Sigmoid colon (tissue), 7 donors: ENCODE results near the gene SETD3. TPM values are rescaled to one million over a fixed set of nuclear protein-coding genes. Genes with fewer than 3 reads are reported as not detected.

Experiments
- DNase-seq: peaks from one replicate; pipeline ENCODE4 v3.0.0-alpha.2; 2019
- H3K27ac ChIP-seq, 4 donors: fragments of 200-600 bp; sonication (generic); one replicate each; pipeline ENCODE4 v1.5.1; 2016 to 2019; ENCODE audit warnings: mild to moderate bottlenecking in 1 of 4
- H3K27me3 ChIP-seq, 3 donors: fragments of 200-600 bp; sonication (generic); one replicate each; pipeline ENCODE4 v1.5.1; 2019; ENCODE audit warnings: mild to moderate bottlenecking in 1 of 3
- H3K36me3 ChIP-seq, 4 donors: fragments of 200-600 bp; sonication (generic); one replicate each; pipeline ENCODE4 v1.5.1; 2016 to 2019
- H3K4me1 ChIP-seq, 4 donors: fragments of 200-600 bp; sonication (generic); one replicate each; pipeline ENCODE4 v1.5.1; 2017 to 2019
- H3K4me3 ChIP-seq, 4 donors: fragments of 200-600 bp; sonication (generic); one replicate each; pipeline ENCODE4 v1.5.1; 2017 to 2019; ENCODE audit warnings: mild to moderate bottlenecking in 2 of 4, moderate library complexity in 1 of 4
- H3K9me3 ChIP-seq, 4 donors: fragments of 200-600 bp in 3 of 4; sonication (generic) in 3 of 4; one replicate each; pipeline versions ENCODE4 v1.5.1 to v1.6.1; 2013 to 2019
- CTCF ChIP-seq, 4 experiments: fragments of 450-650 bp in 3 of 4; fragments of 200-600 bp in 1 of 4; IDR thresholded peaks; one replicate each; pipeline ENCODE4 v1.5.1; 2016 to 2019; ENCODE audit warnings: antibody characterized with exemption in 4 of 4, mild to moderate bottlenecking in 3 of 4, moderate library complexity in 2 of 4
- EP300 ChIP-seq, 4 donors: sonication (generic); formaldehyde crosslinking; IDR thresholded peaks; one replicate each; pipeline ENCODE4 v1.6.1; 2017; ENCODE audit warnings: antibody characterized with exemption in 4 of 4
- POLR2A ChIP-seq, 2 donors: fragments of 450-650 bp; IDR thresholded peaks; one replicate each; pipeline ENCODE4 v1.6.1; 2016; ENCODE audit warnings: antibody characterized with exemption in 2 of 2, mild to moderate bottlenecking in 2 of 2, moderate library complexity in 2 of 2
- POLR2AphosphoS5 ChIP-seq, 4 donors: sonication (generic); formaldehyde crosslinking; IDR thresholded peaks; one replicate each; pipeline ENCODE4 v1.6.1; 2017; ENCODE audit warnings: antibody characterized with exemption in 4 of 4
- WGBS, 2 donors: extraction: QIAGEN DNeasy Blood & Tissue Kit; methylation state at CpG; one replicate each; pipeline ENCODE4 v1.1.7; 2013; 5-methylcytosine and 5-hydroxymethylcytosine counted together
- intact Hi-C: fragments of 100-400 bp; cut with DNase I; formaldehyde crosslinking; loops from one replicate; pipeline ENCODE4 v1.15.1; 2023
- polyA plus RNA-seq, 3 donors: library from polyadenylated mRNA; stranded (reverse); fragments of 200-250 nt; gene quantifications; one replicate each; pipeline ENCODE4 v1.2.3, GENCODE V29; 2013
- total RNA-seq, 4 donors: library from RNA; depleted of rRNA; stranded (reverse); fragments of >200 nt; gene quantifications; one replicate each; pipeline ENCODE4 v1.1.0, GENCODE V29; 2016
- donor health status: healthy with polysubstance abuse.
- donor health status: Bipolar disorder and iron deficiency.
- donor health status: healthy.

The SETD3 gene
- total and polyA plus RNA-seq, 7 donors: 34.6 to 164 (median 130) TPM

GRCh38 chr14:99383472-99384449 is 96.9 kb downstream of the SETD3 start:
- H3K4me3 ChIP-seq: no peak overlapping the region
- intact Hi-C loops: no loop called here
- H3K27ac ChIP-seq: no peak overlapping the region
- H3K36me3 ChIP-seq: no peaks in the 10 kb centered on the region
- no peaks in the 10 kb centered on the region for H3K9me3 ChIP-seq
- peaks cover 0 to 62% (median 13%) of the 10 kb centered on the region in 3 donors for H3K27me3 ChIP-seq
- no peak for DNase-seq
- no peaks in the 10 kb centered on the region for H3K4me1 ChIP-seq
- 87 to 88% methylated on average over 36 of the region's 36 CpGs for WGBS, 2 donors
- no peak for TF ChIP-seq POLR2AphosphoS5 (IDR thresholded peaks at IDR 0.05)
- no peak for TF ChIP-seq CTCF (IDR thresholded peaks at IDR 0.05)
- no peak for TF ChIP-seq POLR2A (IDR thresholded peaks at IDR 0.05)
- no peak for TF ChIP-seq EP300 (IDR thresholded peaks at IDR 0.05)

- no peak overlapping the region for H3K27ac ChIP-seq
- TF ChIP-seq POLR2AphosphoS5 (IDR thresholded peaks at IDR 0.05): no peak
- no peak for TF ChIP-seq CTCF (IDR thresholded peaks at IDR 0.05)
- no peak for TF ChIP-seq POLR2A (IDR thresholded peaks at IDR 0.05)
- no peak for TF ChIP-seq EP300 (IDR thresholded peaks at IDR 0.05)
- H3K27me3 ChIP-seq: peaks cover 0 to 62% (median 13%) of the 10 kb centered on the region in 3 donors
- 88% methylated on average over 18 of the region's 18 CpGs for WGBS, 2 donors
- H3K9me3 ChIP-seq: no peaks in the 10 kb centered on the region
- H3K36me3 ChIP-seq: no peaks in the 10 kb centered on the region
- intact Hi-C loops: no loop called here
- no peaks in the 10 kb centered on the region for H3K4me1 ChIP-seq
- H3K4me3 ChIP-seq: no peak overlapping the region
- no peak for DNase-seq
These were observed 97.7 kb downstream of the SETD3 start for GRCh38 chr14:99382781-99383471.

- Histone ChIP-seq H3K4me3 (no peak overlapping the region), H3K27me3 (peaks cover 0 to 62% (median 13%) of the 10 kb centered on the region in 3 donors), H3K36me3 (no peaks in the 10 kb centered on the region), H3K9me3 (no peaks in the 10 kb centered on the region), H3K27ac (no peak overlapping the region), H3K4me1 (no peaks in the 10 kb centered on the region)
- DNase-seq: no peak
- 68 to 78% methylated on average over 16 of the region's 16 CpGs for WGBS, 2 donors
- no peak for TF ChIP-seq CTCF (IDR thresholded peaks at IDR 0.05)
- intact Hi-C loops: no loop called here
These were observed 98.6 kb downstream of the SETD3 start for GRCh38 chr14:99382071-99382470.

GRCh38 chr14:99381688-99382060 is 99.0 kb downstream of the SETD3 start:
- intact Hi-C loops: no loop called here
- Histone ChIP-seq H3K27ac (no peak overlapping the region), H3K4me3 (no peak overlapping the region), H3K9me3 (no peaks in the 10 kb centered on the region), H3K4me1 (no peaks in the 10 kb centered on the region), H3K36me3 (no peaks in the 10 kb centered on the region), H3K27me3 (peaks cover 0 to 60% (median 13%) of the 10 kb centered on the region in 3 donors)
- no peak for TF ChIP-seq CTCF (IDR thresholded peaks at IDR 0.05)
- no peak for TF ChIP-seq POLR2AphosphoS5 (IDR thresholded peaks at IDR 0.05)
- no peak for TF ChIP-seq POLR2A (IDR thresholded peaks at IDR 0.05)
- no peak for TF ChIP-seq EP300 (IDR thresholded peaks at IDR 0.05)
- DNase-seq: no peak
- 78 to 81% methylated on average over 8 of the region's 8 CpGs for WGBS, 2 donors
